KG1 (cell line): Measurements from ENCODE around the gene OSTC.

ENCODE experiments used
- DNase-seq: peaks from one replicate; lab custom pipeline; 2025; lab: John Stamatoyannopoulos, UW

The OSTC gene

DNA sequence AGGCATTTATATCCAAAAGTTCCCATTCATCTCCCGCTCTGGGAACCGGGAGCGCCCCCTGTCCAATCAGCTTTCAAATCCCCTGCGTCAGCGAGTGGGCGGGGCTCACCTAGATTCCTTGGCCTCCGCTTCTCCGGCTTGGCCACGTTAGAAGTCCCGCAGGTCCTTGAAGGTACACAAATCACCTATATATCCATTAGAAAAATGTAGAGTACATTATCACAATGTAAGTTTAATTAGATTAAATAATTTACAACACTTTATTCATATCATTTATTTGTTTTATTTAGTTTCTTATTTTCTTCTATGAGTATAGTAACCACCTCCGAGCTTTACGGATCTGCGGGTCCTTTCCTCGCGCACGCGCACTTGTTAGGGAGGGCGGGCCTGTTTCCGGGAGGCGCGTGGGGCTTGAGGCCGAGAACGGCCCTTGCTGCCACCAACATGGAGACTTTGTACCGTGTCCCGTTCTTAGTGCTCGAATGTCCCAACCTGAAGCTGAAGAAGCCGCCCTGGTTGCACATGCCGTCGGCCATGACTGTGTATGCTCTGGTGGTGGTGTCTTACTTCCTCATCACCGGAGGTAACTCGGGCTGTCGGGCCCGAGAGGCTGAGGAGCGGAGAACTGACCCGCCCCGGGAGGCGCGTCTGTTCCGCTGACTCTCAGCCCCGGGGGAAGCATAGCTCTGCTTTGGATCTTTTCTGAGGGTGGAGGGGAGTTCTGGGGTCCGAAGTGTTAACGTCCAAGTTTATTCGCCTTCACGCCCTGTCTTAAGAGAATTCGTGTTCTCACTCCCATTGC, at the start of gene OSTC:
OSTC (plus strand) TSS at position 388 of the 802 bp plus-strand sequence; CDS start at position 445, 57 bp downstream.
- DNase-seq, result peak; percentile 99

DNA sequence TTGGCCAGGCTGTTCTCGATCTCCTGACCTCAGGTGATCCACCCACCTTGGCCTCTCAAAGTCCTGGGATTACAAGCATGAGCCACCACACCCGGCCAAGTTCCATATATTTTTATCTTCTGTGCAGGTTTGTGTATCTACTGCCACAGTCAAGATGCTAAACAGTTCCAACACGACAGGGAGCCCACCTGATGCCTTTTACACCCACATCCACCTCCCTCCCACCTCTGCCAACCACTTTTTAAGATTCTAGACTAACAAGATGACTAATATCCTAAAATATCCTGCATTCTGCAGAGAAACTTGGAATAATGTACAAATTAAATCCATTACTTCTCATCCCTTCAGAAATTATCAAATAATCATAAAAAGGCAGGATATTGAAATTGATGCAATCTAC, 49.3 kb upstream of the OSTC start:
- DNase-seq, result no peak

DNA sequence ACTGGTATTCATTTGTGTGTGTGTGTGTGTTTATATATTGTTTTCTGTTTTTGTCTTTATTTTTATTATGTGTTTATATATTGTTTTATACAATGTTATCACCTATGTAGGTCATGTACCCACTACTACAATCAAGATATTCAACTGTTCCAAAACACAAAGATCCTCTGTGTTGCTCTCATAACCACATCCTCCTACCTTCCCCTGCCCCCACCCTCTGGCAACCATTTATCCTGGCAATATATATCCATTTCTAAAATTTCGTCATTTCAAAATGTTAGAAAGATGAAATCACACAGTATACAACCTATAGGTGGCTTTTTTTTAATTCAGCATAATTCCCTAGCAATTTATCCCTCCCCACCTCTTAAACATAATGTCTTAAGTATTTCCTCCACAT, 48.9 kb upstream of the OSTC start:
- DNase-seq, result no peak

DNA sequence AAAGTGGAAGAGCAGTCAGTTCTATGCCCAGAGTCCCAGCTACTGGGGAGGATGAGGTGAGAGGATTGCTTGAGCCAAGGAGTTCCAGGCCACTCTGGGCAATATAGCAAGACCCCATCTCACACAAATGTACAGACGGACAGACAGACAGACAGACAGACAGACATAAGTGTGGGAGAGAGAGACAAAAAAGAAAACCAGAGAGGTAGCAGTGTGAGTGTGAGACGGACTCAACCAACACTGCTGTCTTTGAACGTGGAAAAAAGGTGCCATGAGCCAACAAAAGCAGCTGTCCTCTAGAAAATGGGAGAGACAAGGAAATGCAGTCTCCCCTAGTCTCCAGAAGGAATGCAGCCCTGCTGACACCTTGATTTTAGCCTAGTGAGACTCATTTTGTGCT, 48.2 kb upstream of the OSTC start:
- no peak for DNase-seq

DNA sequence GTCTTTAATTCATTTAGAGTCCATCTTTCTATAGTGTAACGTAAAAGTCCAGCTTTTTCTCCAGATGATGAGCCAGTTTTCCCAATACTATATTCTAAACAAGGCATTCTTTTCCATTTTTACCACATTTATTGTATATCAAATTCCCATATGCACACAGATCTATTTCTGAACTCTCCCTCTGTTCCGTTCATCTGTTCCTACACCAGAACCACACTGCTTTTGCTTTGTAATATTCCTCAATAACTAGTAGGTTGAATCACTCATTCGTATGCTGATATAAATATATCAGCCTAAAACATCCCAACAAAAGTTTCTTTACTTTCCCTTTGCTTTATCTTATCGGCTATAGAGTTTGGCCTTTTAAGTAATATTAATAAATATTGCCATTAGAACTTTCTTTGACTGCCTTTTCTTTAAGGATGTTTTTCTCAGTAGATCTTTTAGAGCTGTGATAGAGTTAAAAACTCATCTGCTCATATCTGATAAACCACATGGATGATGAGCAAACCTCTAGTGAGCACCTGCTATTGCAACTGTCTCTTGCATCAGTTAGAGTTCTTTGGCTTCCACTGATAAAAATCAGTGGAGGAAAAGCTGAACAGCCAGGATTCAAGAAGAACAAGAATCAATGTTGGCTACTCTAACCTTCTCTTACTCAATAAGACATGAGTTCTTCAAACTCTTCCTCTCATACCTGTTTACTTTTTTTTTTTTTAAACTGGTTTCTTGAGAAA, 43.2 kb upstream of the OSTC start:
- DNase-seq, result no peak

DNA sequence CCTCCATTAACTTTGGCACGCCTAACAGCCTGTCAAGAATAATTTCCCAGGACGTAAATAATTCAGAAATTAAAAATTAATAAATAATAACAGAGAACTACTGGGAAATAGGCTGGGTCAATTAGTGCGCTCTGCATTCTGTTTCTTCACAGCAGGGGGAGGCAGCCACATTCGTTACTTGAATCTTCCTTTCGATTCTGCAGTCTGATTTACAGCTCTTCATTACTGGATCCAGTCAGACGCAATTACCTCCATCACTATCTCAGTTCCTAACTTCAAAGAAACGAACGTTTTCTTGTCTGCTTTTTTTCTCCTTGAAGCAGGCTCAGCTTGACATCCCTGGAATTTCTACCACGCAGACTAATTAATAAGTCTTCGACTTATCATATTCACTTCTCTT, 39.0 kb upstream of the OSTC start:
- no peak for DNase-seq

DNA sequence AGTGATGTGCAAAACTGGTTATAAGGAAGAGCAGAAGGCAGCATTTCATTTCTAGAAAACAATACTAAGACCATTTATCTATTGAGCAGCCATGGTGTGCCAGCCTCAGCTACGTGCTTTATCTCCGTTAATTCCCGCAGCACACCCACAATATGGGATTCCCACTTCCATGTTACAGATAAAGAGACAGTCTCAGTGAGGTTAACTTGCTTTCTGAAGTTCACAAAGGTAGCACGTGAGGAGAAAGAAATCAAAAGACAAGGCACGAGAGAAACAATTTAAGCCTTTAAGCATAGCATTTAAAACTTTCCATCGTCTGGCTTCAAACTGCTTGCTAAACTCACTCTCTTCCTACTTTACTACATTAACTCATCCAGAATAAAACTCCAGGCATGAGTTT, 38.0 kb upstream of the OSTC start:
- DNase-seq, result no peak

DNA sequence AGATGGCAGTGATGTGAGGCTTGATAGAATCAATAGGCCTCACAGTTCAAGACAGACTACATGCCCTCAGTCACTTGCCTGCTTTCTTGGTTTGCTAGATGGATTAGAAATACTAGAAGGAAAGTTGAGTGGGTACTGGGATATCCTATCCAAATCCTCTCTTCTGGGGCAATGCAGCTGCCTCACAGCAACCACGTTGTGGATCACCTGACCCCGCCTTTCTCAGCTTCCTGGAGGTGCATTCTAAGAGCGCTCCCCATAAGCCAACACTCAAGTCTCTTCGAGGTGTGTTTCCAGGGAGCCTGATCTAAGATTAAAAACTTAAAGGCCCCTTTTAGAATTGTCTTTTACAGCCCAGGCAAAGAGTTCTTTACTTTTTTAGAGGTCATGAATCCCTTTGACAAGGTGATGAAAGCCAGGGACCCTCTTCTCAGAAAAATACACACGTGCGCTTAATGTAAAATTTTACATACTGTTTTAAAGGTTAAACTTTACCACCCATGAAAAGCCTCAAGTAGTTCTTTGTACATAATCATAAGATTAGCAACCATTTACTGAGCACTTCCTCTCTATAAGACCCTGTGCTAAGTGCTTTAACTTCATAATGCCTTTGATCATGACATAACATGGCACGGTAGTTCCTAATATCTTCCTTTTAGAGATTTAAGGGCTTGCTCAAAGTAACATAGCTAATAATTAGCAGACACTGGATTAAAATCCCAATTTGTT, 30.9 kb upstream of the OSTC start:
- no peak for DNase-seq

DNA sequence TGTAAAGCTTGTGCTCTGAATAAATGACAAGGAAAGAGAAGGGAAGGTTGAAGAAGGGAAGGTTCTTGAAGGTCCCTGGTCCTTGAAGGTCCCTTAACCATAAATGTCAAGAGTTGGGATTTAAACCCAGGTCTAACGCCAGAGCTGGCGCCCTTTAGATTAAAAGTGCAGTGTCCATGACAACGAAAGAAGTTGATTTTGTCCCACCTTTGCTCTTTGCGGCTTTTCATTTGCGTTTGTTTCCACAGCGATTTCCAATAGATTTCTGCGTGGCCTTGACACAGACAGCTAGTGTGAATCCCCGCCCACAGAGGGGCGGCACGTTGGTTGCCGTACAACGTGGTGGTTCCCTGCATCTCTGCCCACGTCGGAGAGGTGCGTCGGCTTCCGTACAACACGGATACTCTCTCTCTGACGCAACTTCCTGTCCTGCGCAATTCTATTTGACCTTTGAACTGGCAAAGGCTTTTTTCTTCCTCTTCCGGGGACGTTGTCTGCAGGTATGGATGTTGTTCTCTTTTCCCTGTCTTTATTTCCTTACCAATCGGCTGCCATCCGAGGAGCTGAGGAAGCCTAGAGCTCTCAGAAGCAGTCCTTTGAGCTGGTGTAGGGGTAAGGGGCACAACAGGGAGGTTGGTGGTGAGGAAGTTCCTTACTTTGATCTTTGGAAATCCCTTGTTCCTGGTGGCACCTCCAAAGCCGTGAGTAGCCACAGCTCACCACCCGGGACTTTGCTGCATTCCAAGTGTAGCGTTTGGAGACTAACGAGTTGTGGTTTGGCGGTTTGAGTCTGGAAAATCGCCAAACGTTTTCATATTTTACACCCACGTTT, 30.1 kb upstream of the OSTC start, which contains the start of gene RPL34:
RPL34 (plus strand) TSS at position 476 of the 832 bp plus-strand sequence. CDS start 1,384 bp downstream, outside the sequence.
- peak; percentile 98 for DNase-seq

DNA sequence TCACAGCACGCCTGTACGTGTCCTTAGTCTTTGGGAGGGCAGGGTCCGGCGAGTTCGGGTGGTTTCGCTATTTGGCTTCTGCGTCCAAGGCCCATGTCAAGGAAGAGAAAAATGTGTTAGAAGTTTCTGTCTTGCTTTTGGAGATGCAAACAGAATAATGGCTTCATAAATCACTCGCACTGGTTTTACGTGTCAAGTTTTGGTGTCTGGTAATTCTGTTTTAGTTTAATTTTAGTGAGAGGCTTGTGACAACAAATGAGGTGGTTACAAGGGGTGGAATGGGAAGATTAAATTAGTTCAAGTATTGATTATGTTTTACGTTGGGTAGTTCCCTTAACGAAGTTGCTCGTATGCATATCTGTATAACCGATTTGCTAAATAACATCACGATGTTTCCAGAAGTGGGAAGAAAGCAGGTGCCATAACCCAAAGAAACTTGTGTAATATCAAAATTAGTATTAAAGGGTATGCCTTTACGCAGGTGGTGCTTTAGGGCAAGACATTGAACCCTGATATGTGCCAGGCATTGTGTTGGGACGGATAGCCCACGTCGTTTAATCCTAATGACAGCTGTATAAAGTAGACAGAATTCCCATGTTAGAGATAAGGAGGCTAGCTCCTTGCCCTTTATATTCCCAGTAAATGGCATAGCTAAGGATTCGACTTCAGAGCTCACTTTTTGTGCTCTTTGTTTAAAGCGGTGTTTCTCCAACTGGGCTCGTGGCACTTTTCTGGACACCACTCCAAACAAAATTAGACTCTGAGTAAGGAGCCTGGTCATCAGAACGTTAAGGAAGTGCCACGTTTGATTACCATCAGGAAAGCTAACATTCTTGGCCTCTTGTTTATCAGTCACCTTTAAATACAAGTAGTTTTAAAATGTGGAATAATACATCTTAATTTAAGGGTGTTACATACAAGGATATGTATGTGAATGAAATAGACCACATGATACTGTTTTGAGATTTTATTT, 29.2 kb upstream of the OSTC start:
- DNase-seq, result no peak

DNA sequence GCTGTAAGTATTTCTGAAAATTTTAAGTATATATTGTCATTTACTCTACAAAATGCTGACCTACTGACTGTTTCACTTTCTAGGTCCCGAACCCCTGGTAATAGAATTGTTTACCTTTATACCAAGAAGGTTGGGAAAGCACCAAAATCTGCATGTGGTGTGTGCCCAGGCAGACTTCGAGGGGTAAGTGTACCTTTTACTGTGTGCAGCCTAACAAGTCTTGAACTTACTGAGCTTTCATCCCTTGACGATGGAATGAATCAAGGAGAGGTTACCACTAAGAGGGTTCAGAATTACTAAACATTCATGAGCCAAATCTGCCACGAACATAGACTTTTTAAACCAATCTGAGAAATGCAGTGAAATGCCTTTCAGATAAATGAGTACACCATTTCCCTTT, 28.4 kb upstream of the OSTC start:
- no peak for DNase-seq

DNA sequence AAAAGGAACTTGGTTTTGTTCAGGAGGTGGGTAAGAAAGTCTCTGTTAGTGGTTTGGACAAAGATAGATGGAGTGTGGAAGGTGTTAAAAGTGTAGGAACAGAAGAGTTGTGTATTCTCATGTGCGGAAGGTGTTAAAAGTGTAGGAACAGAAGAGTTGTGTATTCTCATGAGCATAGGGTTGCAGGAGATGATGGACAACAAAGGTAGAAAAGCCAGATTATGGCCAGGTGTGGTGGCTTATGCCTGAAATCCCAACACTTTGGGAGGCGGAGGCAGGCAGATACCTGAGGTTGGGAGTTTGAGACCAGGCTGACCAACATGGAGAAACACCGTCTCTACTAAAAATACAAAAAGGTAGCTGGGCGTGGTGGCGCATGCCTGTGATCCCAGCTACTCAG, 27.6 kb upstream of the OSTC start:
- DNase-seq, result no peak

DNA sequence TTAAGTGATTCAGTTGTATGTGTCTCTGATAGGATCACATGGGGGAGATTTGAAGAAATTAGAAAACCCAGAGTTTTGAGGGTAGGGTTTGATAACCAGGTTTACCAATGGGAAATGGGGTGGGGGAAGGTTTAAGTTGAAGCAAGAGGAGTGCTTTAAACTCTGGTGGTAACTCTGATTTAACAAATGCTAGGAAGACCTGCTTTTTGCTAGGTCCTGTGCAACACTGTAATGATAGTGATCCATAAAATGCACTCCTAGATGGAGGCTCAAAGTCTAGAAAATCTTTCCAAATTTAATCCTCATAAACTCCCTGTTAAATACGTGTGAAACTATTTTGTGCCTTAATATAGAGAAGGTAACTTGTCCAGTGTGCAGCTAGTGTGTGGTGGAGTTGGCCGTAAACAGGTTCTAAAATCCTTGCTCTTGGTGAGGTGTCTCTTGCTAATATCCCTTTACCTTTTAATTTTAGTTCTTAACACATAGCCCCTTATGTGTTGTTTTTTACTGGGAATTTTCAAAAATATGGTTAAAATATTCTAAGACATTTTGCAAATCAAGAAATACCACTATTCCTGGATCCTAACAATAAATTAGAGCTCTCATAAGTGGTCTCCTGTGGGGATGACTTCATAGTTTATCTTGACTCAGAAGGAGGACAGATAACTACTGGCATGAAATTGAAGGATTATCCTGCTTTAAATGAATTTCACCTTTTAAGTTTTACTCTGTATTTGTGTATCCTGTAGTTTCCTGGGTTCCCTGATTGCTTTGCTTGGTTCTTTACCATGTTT, 25.9 kb upstream of the OSTC start:
- DNase-seq, result no peak

DNA sequence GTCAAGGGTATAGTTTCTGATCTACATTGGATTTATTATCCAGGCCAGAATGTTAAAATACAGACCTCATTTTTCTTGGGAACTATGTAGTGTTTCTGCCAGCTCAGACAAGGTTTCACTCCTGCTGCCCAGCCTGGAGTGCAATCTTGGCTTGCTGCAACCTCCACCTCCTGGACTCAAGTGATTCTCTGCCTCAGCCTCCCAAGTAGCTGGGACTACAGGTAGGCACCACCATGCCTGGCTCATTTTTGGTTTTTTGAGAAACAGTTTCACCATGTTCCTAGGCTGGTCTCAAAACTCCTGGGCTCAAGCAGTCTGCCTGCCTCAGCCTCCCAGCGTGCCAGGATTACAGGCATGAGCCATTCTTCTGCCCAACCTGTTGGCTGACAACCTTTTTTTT, 24.3 kb upstream of the OSTC start:
- DNase-seq, result no peak

DNA sequence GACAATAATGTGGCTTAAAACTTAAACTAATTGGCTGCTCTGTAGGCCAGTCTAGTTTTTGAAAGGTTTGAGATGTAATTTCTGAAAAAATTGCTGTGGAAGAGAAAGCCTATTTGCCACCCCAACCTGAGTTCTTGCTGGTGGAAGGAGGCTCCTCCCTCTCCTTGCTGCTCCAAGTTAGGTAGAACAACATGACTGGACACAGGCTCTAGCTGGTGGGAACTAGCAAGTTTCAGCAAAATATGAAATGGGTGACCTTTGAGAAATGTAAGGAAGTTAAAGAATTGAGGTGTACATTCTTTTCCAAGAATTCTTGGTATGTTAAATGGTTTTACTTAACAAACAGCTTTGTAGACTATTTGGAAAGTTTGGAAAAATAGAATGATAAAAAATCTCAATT, 22.0 kb upstream of the OSTC start:
- no peak for DNase-seq

DNA sequence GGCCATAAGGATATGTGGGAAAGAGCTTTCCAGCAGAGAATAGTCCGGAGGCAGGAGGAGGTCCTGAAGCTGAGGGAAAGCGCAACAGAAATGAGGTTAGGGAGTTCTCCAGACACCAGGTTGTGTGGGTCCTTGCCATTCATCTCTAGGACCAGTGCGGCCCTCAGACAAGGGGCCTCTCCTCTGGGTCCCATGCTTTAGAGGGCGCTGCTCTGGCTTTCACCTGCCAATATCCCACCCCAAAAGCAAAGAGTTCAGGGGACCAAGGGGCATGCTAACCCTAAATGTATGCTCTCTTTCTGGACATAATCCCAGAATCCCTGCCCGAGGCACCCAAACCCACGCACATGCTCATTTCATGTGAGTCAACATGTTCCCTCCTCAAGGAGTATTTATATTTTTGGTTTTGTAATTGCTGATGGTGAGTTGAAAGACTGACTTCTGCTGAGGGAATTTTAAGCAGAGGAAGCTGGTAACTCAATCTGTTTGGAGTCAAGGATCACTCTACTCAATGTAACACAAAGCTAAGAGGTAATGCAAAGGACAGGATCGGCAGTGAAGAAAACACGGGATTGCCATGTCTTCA, 15.2 kb upstream of the OSTC start:
- DNase-seq, result no peak

DNA sequence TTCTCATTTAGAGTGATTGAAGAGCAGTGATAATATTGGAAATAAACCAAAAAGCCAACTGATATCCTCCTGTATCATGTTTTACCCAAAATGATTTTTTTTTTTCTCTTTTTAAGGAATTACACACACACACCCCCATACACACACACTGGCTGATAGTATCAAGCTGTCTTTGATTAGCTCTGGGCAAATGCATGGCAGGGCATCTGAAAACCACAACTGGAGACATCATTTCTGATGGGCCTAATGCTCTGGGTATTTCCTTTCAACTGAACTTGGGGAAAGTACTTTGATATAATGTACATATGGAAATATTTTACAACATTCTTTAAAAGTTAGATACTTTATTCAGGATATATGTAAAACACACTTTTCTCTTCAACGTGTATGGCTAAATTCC, 14.2 kb upstream of the OSTC start:
- no peak for DNase-seq

DNA sequence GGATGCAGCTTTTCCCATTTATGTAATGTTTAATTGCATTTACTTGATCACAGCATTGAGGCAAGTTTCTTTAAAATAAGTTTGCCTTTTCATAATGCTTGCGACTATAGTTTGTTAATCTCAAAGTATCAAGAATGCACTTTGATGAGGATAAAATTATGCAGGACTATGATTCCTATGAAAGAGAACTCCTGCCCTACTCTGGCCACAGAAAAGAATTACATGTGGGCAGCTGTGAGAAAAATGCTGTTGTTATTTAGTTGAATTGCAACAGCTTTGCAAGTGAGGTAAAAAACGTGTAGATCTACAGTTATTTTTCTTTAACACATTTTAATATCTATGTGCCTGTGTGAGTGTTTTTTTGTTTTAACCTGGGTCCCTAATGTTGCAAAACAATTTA, 12.5 kb upstream of the OSTC start:
- DNase-seq, result no peak

DNA sequence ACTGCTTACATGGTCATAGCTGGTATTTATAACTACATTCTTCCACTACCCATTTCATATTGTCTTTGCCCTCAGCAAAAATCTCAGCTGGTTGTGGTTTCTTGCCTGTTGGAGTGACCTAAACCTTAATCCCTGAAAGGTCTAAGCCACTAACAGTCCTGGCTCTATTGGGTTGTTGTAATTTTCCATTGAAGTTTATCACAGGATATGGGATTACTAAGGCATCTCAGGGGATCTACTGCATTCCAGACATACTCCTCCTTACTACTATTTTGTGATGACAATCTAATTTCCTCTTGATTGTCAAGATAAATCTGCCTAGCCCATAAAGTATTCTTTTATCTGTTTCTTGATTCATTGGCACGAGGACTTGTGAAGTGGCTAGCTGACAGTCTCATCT, 6.2 kb upstream of the OSTC start:
- DNase-seq, result no peak
